K562 (cell line): ENCODE results near the gene HADHA. TPM values are rescaled to one million over a fixed set of nuclear protein-coding genes. Genes with fewer than 3 reads are reported as not detected.

Experiments used
- ATAC-seq: fragments of 200-7000 bp; cut with Tn5 transposase; 3 replicates; pipeline ENCODE4 v1.9.1; 2020; ENCODE audit warnings: moderate library complexity
- BruUV-seq: library from RNA; stranded (reverse); fragments of 400-500 nt; replicated peaks from 2 replicates; lab custom pipeline; 2021; lab: Mats Ljungman, UMichigan
- CTCF ChIA-PET: fragments of 300-600 bp; formaldehyde crosslinking; extraction: SDS; loops from one replicate; lab custom pipeline; 2021; ENCODE audit warnings: low intra/inter-chr PET ratio; lab: Yijun Ruan, JAX
- POLR2A ChIA-PET: fragments of 300-600, 350-650 bp; sonication (Branson Sonifier 250); formaldehyde crosslinking; extraction: SDS; loops from one replicate; lab custom pipeline; 2021; ENCODE audit warnings: antibody characterized with exemption, inconsistent platforms; lab: Yijun Ruan, JAX
- DNase-seq, 4 experiments: peaks; one replicate each; pipeline versions ENCODE4 v3.0.0 to v3.0.0-alpha.2; 2011 to 2018; ENCODE audit warnings: low spot score in 3 of 4, mixed read lengths in 3 of 4; ENCODE audit errors: extremely low read depth in 1 of 4
- FAIRE-seq: peaks from 2 replicates; lab custom pipeline; 2011; peaks lifted over from hg19 to GRCh38; lab: Jason Lieb, UNC
- H2AFZ ChIP-seq: 2 replicates; pipeline ENCODE4 v1.6.0; 2011; ENCODE audit warnings: low read depth, low read length, control low read depth, inconsistent platforms
- H3K27ac ChIP-seq: fragments of 200-600 bp; 3 replicates; pipeline ENCODE4 v1.8.0; 2011; ENCODE audit warnings: low read depth, mild to moderate bottlenecking, control low read depth, inconsistent platforms, low read length, moderate library complexity, mixed read lengths; ENCODE audit errors: extremely low read depth
- H3K27me3 ChIP-seq, 2 experiments: fragments of 300-600 bp in 1 of 2; 2 replicates in 1 of 2; 3 replicates in 1 of 2; pipeline versions ENCODE4 v1.6.0 to v1.8.0; 2011; ENCODE audit warnings: inconsistent platforms in 2 of 2, low read length in 2 of 2, mild to moderate bottlenecking in 1 of 2, mixed read lengths in 1 of 2, moderate library complexity in 1 of 2; ENCODE audit not compliant: control insufficient read depth in 2 of 2, insufficient read depth in 2 of 2
- H3K36me3 ChIP-seq: fragments of 300-600 bp; 3 replicates; pipeline ENCODE4 v1.8.0; 2011; ENCODE audit warnings: mild to moderate bottlenecking, low read length, inconsistent platforms; ENCODE audit not compliant: control insufficient read depth, insufficient read depth
- H3K4me1 ChIP-seq, 2 experiments: fragments of 200-600 bp in 1 of 2; replicated peaks in 1 of 2; 2 replicates in 1 of 2; 3 replicates in 1 of 2; pipeline versions ENCODE4 v1.5.1 to v1.8.0; 2011; ENCODE audit warnings: inconsistent platforms in 2 of 2, low read length in 2 of 2, mild to moderate bottlenecking in 1 of 2, mixed read lengths in 1 of 2, moderate library complexity in 1 of 2; ENCODE audit not compliant: control insufficient read depth in 2 of 2, insufficient read depth in 2 of 2
- H3K4me2 ChIP-seq: 2 replicates; pipeline ENCODE4 v1.6.1; 2011; ENCODE audit warnings: low read length, control low read depth, inconsistent platforms, mixed read lengths; ENCODE audit not compliant: insufficient read depth
- H3K4me3 ChIP-seq: fragments of 200-600 bp; sonication (generic), shearing (Covaris generic); 2 replicates; pipeline ENCODE4 v1.5.1; 2016; ENCODE audit warnings: control low read depth, inconsistent platforms
- H3K79me2 ChIP-seq: fragments of 200-600 bp; 3 replicates; pipeline ENCODE4 v1.8.0; 2011; ENCODE audit warnings: low read length, inconsistent platforms; ENCODE audit not compliant: control insufficient read depth, insufficient read depth
- H3K9ac ChIP-seq, 2 experiments: 2 replicates each; pipeline versions ENCODE4 v1.6.0 to v1.6.1; 2011; ENCODE audit warnings: low read depth in 2 of 2, low read length in 2 of 2, control low read depth in 1 of 2, inconsistent platforms in 1 of 2, mild to moderate bottlenecking in 1 of 2, mixed read lengths in 1 of 2; ENCODE audit not compliant: insufficient read depth in 1 of 2
- H3K9me1 ChIP-seq: one replicate; pipeline ENCODE4 v1.6.0; 2011; ENCODE audit warnings: inconsistent platforms, mild to moderate bottlenecking, low read length, moderate library complexity; ENCODE audit not compliant: control insufficient read depth, insufficient read depth
- H3K9me3 ChIP-seq: replicated peaks from 2 replicates; pipeline ENCODE4 v1.5.1; 2011; ENCODE audit warnings: low read depth, low read length, inconsistent platforms; ENCODE audit not compliant: control insufficient read depth, insufficient read depth
- H4K20me1 ChIP-seq: replicated peaks from 2 replicates; pipeline ENCODE4 v1.6.1; 2011; ENCODE audit warnings: low read length, inconsistent platforms, mixed read lengths; ENCODE audit not compliant: control insufficient read depth, insufficient read depth
- ATF3 ChIP-seq, 2 experiments: fragments of 450-650 bp in 1 of 2; sonication (generic) in 1 of 2; formaldehyde crosslinking in 1 of 2; IDR thresholded peaks in 1 of 2; conservative IDR thresholded peaks in 1 of 2; 2 replicates each; pipeline versions ENCODE4 v1.6.1 to v1.8.1; 2016 to 2023; ENCODE audit warnings: mild to moderate bottlenecking in 2 of 2, moderate library complexity in 2 of 2, inconsistent platforms in 1 of 2, missing genetic modification reagents in 1 of 2
- CREB1 ChIP-seq, 2 experiments: sonication (generic) in 1 of 2; formaldehyde crosslinking in 1 of 2; IDR thresholded peaks; 2 replicates each; pipeline versions ENCODE4 v1.6.1 to v1.8.0; 2012 to 2022; ENCODE audit warnings: inconsistent platforms in 1 of 2, mild to moderate bottlenecking in 1 of 2, missing genetic modification reagents in 1 of 2, moderate library complexity in 1 of 2
- CTBP1 ChIP-seq: fragments of 450-650 bp; IDR thresholded peaks from 2 replicates; pipeline ENCODE4 v1.6.1; 2016; ENCODE audit warnings: borderline replicate concordance
- DPF2 ChIP-seq: fragments of 450-650 bp; IDR thresholded peaks from 2 replicates; pipeline ENCODE4 v1.6.1; 2016
- EGR1 ChIP-seq: fragments of 450-650 bp; conservative IDR thresholded peaks from 2 replicates; pipeline ENCODE4 v1.6.1; 2017; ENCODE audit warnings: mild to moderate bottlenecking
- MCM3 ChIP-seq: fragments of 450-650 bp; IDR thresholded peaks from 2 replicates; pipeline ENCODE4 v1.6.1; 2016
- NFIX ChIP-seq: fragments of 250-450 bp; sonication (Bioruptor Pico); IDR thresholded peaks from 2 replicates; pipeline ENCODE4 v1.4.0; 2020; ENCODE audit warnings: low read depth, mild to moderate bottlenecking, moderate library complexity
- POLR2AphosphoS2 ChIP-seq: IDR thresholded peaks from 2 replicates; pipeline ENCODE4 v1.6.1; 2012; ENCODE audit warnings: low read length, improper control_type of control experiment
- ZEB2 ChIP-seq: fragments of 450-650 bp; IDR thresholded peaks from 2 replicates; pipeline ENCODE4 v1.6.1; 2016
- WGBS: fragments of 100-300 bp; shearing (Covaris generic); methylation state at CpG from one replicate; pipeline ENCODE4 v1.1.6; 2016; ENCODE audit warnings: low coverage, mixed read lengths; ENCODE audit not compliant: insufficient coverage; ENCODE audit errors: missing lambda C conversion rate; 5-methylcytosine and 5-hydroxymethylcytosine counted together
- in situ Hi-C: fragments of 300-500 bp; cut with MboI; formaldehyde crosslinking; loops from 4 replicates; pipeline ENCODE4 v1.15.0; 2018; ENCODE audit warnings: inconsistent platforms, mixed read lengths
- intact Hi-C: fragments of 100-400 bp; cut with micrococcal nuclease; formaldehyde crosslinking; loops from 2 replicates; pipeline ENCODE4 v1.14.2; 2022
- polyA plus RNA-seq, 8 experiments: library from polyadenylated mRNA; depleted of rRNA in 4 of 8; stranded (reverse) in 5 of 8; unstranded in 3 of 8; fragments of >200 nt; fragmentation: Nextera tagmentation in 2 of 8; fragmentation: Illumina TruSeq in 1 of 8; extraction: Ambion mirVana in 2 of 8; extraction: Trizol in 1 of 8; gene quantifications; 2 replicates each; pipeline versions ENCODE4 v1.2.1 to v1.2.3, GENCODE V29; 2011 to 2014; ENCODE audit warnings: inconsistent platforms in 1 of 8, missing spikeins in 1 of 8
- total RNA-seq, 7 experiments: library from RNA; depleted of rRNA in 6 of 7; stranded (reverse); fragments of >200 nt in 6 of 7; fragmentation: Illumina TruSeq in 2 of 7; extraction: Trizol in 2 of 7; gene quantifications; 2 replicates each; pipeline versions ENCODE4 v1.2.1 to v1.2.3, GENCODE V29; 2011 to 2021; ENCODE audit warnings: low replicate concordance in 1 of 7

Gene HADHA
- total and polyA plus RNA-seq, 9 of the 15 experiments (the other 6 are each of a cell fraction or from before 2014, with no cell fraction given), result 145 to 326 (median 202) TPM

- no peaks in the 10 kb centered on the region for H3K79me2 ChIP-seq
- intact Hi-C loops, result no loop called here
- H3K9me3 ChIP-seq, result no peaks in the 10 kb centered on the region
- peaks cover 2 to 4% of the 10 kb centered on the region in 2 experiments; a peak in 1 of 5 replicates for H3K4me1 ChIP-seq
- no peaks in the 10 kb centered on the region for H3K9me1 ChIP-seq
- ChIA-PET CTCF (interaction anchor here (1.2 kb wide), 1 partner anchor 17 kb away, joined by 3 read pairs; no protein-coding TSS in a partner anchor), POLR2A (interaction anchor here (0.6 kb wide), 1 partner anchor 52 kb away, joined by 3 read pairs; no protein-coding TSS in a partner anchor)
- peak overlapping the region; percentile 27; the same call in 1 of the 2 replicates for H3K4me2 ChIP-seq
- in situ Hi-C loops, result no loop called here
- TF ChIP-seq ZEB2 (0 out of 2 replicates have a peak, but pooled peaks have one; percentile 29), DPF2 (0 out of 2 replicates have a peak, but pooled peaks have one; percentile 19), NFIX (CRISPR knock-in tag) (no peak), MCM3 (no peak), CTBP1 (0 out of 2 replicates have a peak, but pooled peaks have one; percentile 10), ATF3 (IDR thresholded peaks at IDR 0.05) (peak; percentile 30; the same call in 1 of the 2 replicates), ATF3 (CRISPR knock-in tag; conservative IDR thresholded peaks at IDR 0.05) (no peak), CREB1 (IDR thresholded peaks at IDR 0.05) (no peak), CREB1 (CRISPR knock-in tag; IDR thresholded peaks at IDR 0.05) (no peak), POLR2AphosphoS2 (0 out of 2 replicates have a peak, but pooled peaks have one; percentile 30), EGR1 (peak; percentile 95)
- no peak overlapping the region for H3K9ac ChIP-seq
- no TSS peak for BruUV-seq
- no peak overlapping the region for H3K27ac ChIP-seq
- H3K36me3 ChIP-seq, result peaks cover 11% of the 10 kb centered on the region; the same call in 1 of the 3 replicates
- no peaks in the 10 kb centered on the region for H4K20me1 ChIP-seq
- WGBS, result 21% methylated on average over 6 of the region's 6 CpGs
- DNase-seq (peak in 2 of 4 experiments; percentile 46 to 55), ATAC-seq (peak; percentile 84), FAIRE-seq (peak; percentile 69)
- no peaks in the 10 kb centered on the region for H3K27me3 ChIP-seq
- no peak overlapping the region for H3K4me3 ChIP-seq
- H2AFZ ChIP-seq, result no peak overlapping the region
These were observed 48.2 kb upstream of the HADHA start for GRCh38 chr2:26292646-26293045.
